Stimulated activated CD4-positive, alpha-beta T cell treated with anti-CD3 and anti-CD28 coated beads, Interleukin-4, amount 100 ng/mL, for 1 hour (primary cell): ENCODE results near the gene KICS2.
"Not testable (repeated sequence)": the region's sequence is repeated elsewhere in the genome, so short reads cannot be mapped to it uniquely, and the experiment has no call there.

Experiments used
- DNase-seq: peaks from one replicate; pipeline ENCODE4 v3.0.0-alpha.2; 2020

Gene KICS2

GRCh38 chr12:64212119-64212746 lies 9.9 kb downstream of the KICS2 start:
- no peak for DNase-seq

GRCh38 chr12:64207453-64207852 lies 14.6 kb downstream of the KICS2 start:
- no peak for DNase-seq

- DNase-seq, result no peak
Observed at GRCh38 chr12:64205542-64205941, 16.6 kb downstream of the KICS2 start.

- no peak for DNase-seq
Observed at GRCh38 chr12:64203775-64204174, 18.3 kb downstream of the KICS2 start.

- no peak for DNase-seq
Observed at GRCh38 chr12:64203036-64203435, 19.1 kb downstream of the KICS2 start.

GRCh38 chr12:64195841-64196240 lies 26.3 kb downstream of the KICS2 start:
- not testable (repeated sequence) for DNase-seq

- DNase-seq, result no peak
Observed at GRCh38 chr12:64194333-64195149, 27.6 kb downstream of the KICS2 start.

- no peak for DNase-seq
Observed at GRCh38 chr12:64193931-64194330, 28.2 kb downstream of the KICS2 start.

- DNase-seq, result no peak
Observed at GRCh38 chr12:64192644-64193444, 29.3 kb downstream of the KICS2 start.

- no peak for DNase-seq
Observed at GRCh38 chr12:64190140-64190539, 32.0 kb downstream of the KICS2 start.

- DNase-seq, result no peak
Observed at GRCh38 chr12:64189530-64189929, 32.6 kb downstream of the KICS2 start.

- no peak for DNase-seq
Observed at GRCh38 chr12:64187794-64188193, 34.3 kb downstream of the KICS2 start.

- DNase-seq, result no peak
Observed at GRCh38 chr12:64187370-64187769, 34.7 kb downstream of the KICS2 start.

- DNase-seq, result no peak
Observed at GRCh38 chr12:64186789-64187188, 35.3 kb downstream of the KICS2 start.

- DNase-seq, result no peak
Observed at GRCh38 chr12:64184216-64184615, 37.9 kb downstream of the KICS2 start.

GRCh38 chr12:64181430-64182291 lies 40.4 kb downstream of the KICS2 start:
- no peak for DNase-seq

- no peak for DNase-seq
Observed at GRCh38 chr12:64180951-64181350, 41.1 kb downstream of the KICS2 start.

GRCh38 chr12:64178122-64178521 lies 44.0 kb downstream of the KICS2 start:
- no peak for DNase-seq

- no peak for DNase-seq
Observed at GRCh38 chr12:64177001-64177400, 45.1 kb downstream of the KICS2 start.

GRCh38 chr12:64175254-64175945 lies 46.7 kb downstream of the KICS2 start:
- no peak for DNase-seq

GRCh38 chr12:64173456-64173855 lies 48.6 kb downstream of the KICS2 start:
- no peak for DNase-seq
